Endothelial cell of umbilical vein (primary cell): ENCODE measurements around the gene PPIB. TPM values are rescaled to one million over a fixed set of nuclear protein-coding genes. Genes with fewer than 3 reads are reported as not detected.
A peak's percentile ranks its signal among the peaks of the same experiment; 100 is the strongest.

Experiments used
- BruUV-seq: library from RNA; stranded (reverse); fragments of 400-500 nt; replicated peaks from 2 replicates; lab custom pipeline; 2021; lab: Mats Ljungman, UMichigan
- CTCF ChIA-PET: fragments of 300-600, 350-600 bp; sonication (Branson Sonifier 250); formaldehyde crosslinking; loops from one replicate; lab custom pipeline; 2021; ENCODE audit warnings: antibody characterized with exemption, inconsistent platforms; lab: Charles Lee
- POLR2A ChIA-PET: fragments of 300-600, 350-600 bp; sonication (Branson Sonifier 250); formaldehyde crosslinking; loops from one replicate; lab custom pipeline; 2021; ENCODE audit warnings: antibody characterized with exemption, inconsistent platforms; lab: Charles Lee
- DNase-seq: peaks from one replicate; pipeline ENCODE4 v3.0.0-alpha.2; 2011; ENCODE audit warnings: low read depth, low spot score
- FAIRE-seq: peaks from 2 replicates; lab custom pipeline; 2011; peaks lifted over from hg19 to GRCh38; lab: Jason Lieb, UNC
- H2AFZ ChIP-seq: 2 replicates; pipeline ENCODE4 v1.6.0; 2012; ENCODE audit warnings: low read depth, low read length, control low read depth, inconsistent platforms
- H3K27ac ChIP-seq: 2 replicates; pipeline ENCODE4 v1.5.1; 2011; ENCODE audit warnings: low read depth, mild to moderate bottlenecking, control low read depth, low read length, moderate library complexity; ENCODE audit not compliant: insufficient read depth
- H3K27me3 ChIP-seq, 2 experiments: 2 replicates each; pipeline versions ENCODE4 v1.6.0 to v1.6.1; 2011; ENCODE audit warnings: low read length in 2 of 2, mixed read lengths in 1 of 2; ENCODE audit not compliant: control insufficient read depth in 2 of 2, insufficient read depth in 2 of 2
- H3K36me3 ChIP-seq, 2 experiments: 2 replicates in 1 of 2; 3 replicates in 1 of 2; pipeline ENCODE4 v1.5.1; 2011; ENCODE audit warnings: low read length in 2 of 2, mild to moderate bottlenecking in 1 of 2, moderate library complexity in 1 of 2; ENCODE audit not compliant: control insufficient read depth in 2 of 2, insufficient read depth in 2 of 2; ENCODE audit errors: extremely low read depth in 1 of 2
- H3K4me1 ChIP-seq: 3 replicates; pipeline ENCODE4 v1.5.1; 2011; ENCODE audit warnings: mild to moderate bottlenecking, low read length; ENCODE audit not compliant: control insufficient read depth, insufficient read depth; ENCODE audit errors: extremely low read depth
- H3K4me2 ChIP-seq: 2 replicates; pipeline ENCODE4 v1.6.1; 2011; ENCODE audit warnings: low read length, control low read depth, mixed read lengths; ENCODE audit not compliant: insufficient read depth
- H3K4me3 ChIP-seq, 3 experiments: fragments of 200-600 bp in 1 of 3; sonication (generic), shearing (Covaris generic) in 1 of 3; replicated peaks in 1 of 3; 2 replicates each; pipeline ENCODE4 v1.5.1; 2011 to 2016; ENCODE audit warnings: control low read depth in 3 of 3, low read length in 3 of 3, mild to moderate bottlenecking in 2 of 3, inconsistent platforms in 1 of 3, low read depth in 1 of 3, moderate library complexity in 1 of 3; ENCODE audit not compliant: insufficient read depth in 1 of 3
- H3K79me2 ChIP-seq: 2 replicates; pipeline ENCODE4 v1.6.0; 2012; ENCODE audit warnings: low read length, inconsistent platforms; ENCODE audit not compliant: control insufficient read depth, insufficient read depth
- H3K9ac ChIP-seq: replicated peaks from 2 replicates; pipeline ENCODE3; 2011; ENCODE audit warnings: low read length, control low read depth; ENCODE audit not compliant: insufficient read depth; ENCODE audit errors: extremely low read depth
- H3K9me1 ChIP-seq: replicated peaks from 3 replicates; pipeline ENCODE4 v1.6.0; 2011; ENCODE audit warnings: mild to moderate bottlenecking, low read length; ENCODE audit not compliant: control insufficient read depth, insufficient read depth; ENCODE audit errors: extremely low read depth
- H3K9me3 ChIP-seq: replicated peaks from 2 replicates; pipeline ENCODE4 v1.5.1; 2012; ENCODE audit warnings: low read length, inconsistent platforms; ENCODE audit not compliant: control insufficient read depth, insufficient read depth
- H4K20me1 ChIP-seq: replicated peaks from 2 replicates; pipeline ENCODE3; 2011; ENCODE audit warnings: mild to moderate bottlenecking, low read length; ENCODE audit not compliant: control insufficient read depth, insufficient read depth; ENCODE audit errors: extremely low read depth
- JUN ChIP-seq: IDR thresholded peaks from 2 replicates; pipeline ENCODE4 v1.6.1; 2011; ENCODE audit warnings: borderline replicate concordance, low read depth; ENCODE audit not compliant: insufficient read length, insufficient read depth
- POLR2AphosphoS5 ChIP-seq: IDR thresholded peaks from 2 replicates; pipeline ENCODE4 v1.6.1; 2012; ENCODE audit warnings: low read depth, mild to moderate bottlenecking, control low read depth, low read length, moderate library complexity; ENCODE audit not compliant: insufficient read depth
- dilution Hi-C: fragments of 300-500 bp; cut with MboI; formaldehyde crosslinking; loops from one replicate; pipeline ENCODE4 v1.15.0; 2019; ENCODE audit warnings: low sequenced_read_pairs; ENCODE audit not compliant: extremely low pct_ligation_motif_present
- intact Hi-C: fragments of 100-400 bp; cut with micrococcal nuclease; formaldehyde crosslinking; loops from one replicate; pipeline ENCODE4 v1.10.0; 2022
- polyA plus RNA-seq, 4 experiments: library from polyadenylated mRNA; depleted of rRNA in 3 of 4; stranded (reverse) in 3 of 4; unstranded in 1 of 4; fragments of >200 nt; gene quantifications; 2 replicates each; pipeline versions ENCODE4 v1.2.1 to v1.2.3, GENCODE V29; 2011 to 2012; ENCODE audit warnings: missing spikeins in 1 of 4
- total RNA-seq: library from RNA; stranded (reverse); gene quantifications from 2 replicates; pipeline ENCODE4 v1.2.3, GENCODE V29; 2021

PPIB gene
- total and polyA plus RNA-seq, 2 donors (not counting 3 experiments of a cell fraction or from before 2014, with no cell fraction given): 840 to 1,240 TPM

DNA sequence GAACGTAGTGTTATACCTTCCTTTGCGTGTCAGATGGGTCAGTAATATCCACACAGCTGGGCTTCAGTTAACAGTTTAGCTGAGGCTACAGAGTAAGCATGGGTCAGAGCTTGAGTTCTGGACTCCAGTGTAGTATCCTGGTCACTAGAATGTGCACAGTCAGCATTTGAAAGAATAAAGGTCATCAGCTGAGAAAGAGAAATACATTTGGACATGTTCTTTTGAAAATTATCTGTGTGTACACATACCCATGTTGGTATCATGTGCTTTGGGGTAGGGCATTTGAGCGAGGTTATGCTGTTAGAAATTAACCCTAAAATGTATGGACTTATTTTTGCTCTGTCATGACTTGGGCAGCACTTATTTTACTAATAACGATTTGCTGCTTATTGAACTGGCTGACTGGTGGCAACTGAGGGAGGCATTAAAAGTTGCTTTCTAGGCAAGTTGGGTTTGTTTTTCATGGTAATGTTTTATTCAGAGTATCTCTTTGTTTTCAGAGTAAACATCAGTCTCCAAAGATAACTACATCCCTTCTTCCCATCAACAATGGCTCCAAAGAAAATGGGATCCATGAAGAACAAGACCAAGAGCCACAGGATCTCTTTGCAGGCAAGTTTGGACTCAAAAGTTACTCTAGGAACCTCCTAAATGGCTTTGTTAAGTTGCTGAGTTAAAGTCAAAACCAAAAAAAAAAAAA, 50.6 kb downstream of the PPIB start:
- ChIA-PET CTCF (interaction anchor here (1.6 to 1.9 kb wide), 2 partner anchors 19 to 41 kb away, joined by 4 to 8 read pairs; partner anchors contain the start of gene CIAO2A), POLR2A (no interaction called here)
- Histone ChIP-seq H3K4me3 (no peak overlapping the region), H2AFZ (no peak overlapping the region), H3K9ac (no peak overlapping the region), H3K27ac (no peak overlapping the region), H3K4me1 (peaks cover 15% of the 10 kb centered on the region), H3K9me3 (no peaks in the 10 kb centered on the region), H3K36me3 (peaks cover 9 to 30% of the 10 kb centered on the region in 2 experiments), H3K9me1 (peaks cover 3% of the 10 kb centered on the region), H3K4me2 (no peak overlapping the region), H3K79me2 (peaks cover 41% of the 10 kb centered on the region), H3K27me3 (no peaks in the 10 kb centered on the region), H4K20me1 (peaks cover 2% of the 10 kb centered on the region)
- intact Hi-C loops (no loop called here), dilution Hi-C loops (no loop called here)
- FAIRE-seq (no peak), DNase-seq (no peak)
- no TSS peak for BruUV-seq
- TF ChIP-seq JUN: no peak

DNA sequence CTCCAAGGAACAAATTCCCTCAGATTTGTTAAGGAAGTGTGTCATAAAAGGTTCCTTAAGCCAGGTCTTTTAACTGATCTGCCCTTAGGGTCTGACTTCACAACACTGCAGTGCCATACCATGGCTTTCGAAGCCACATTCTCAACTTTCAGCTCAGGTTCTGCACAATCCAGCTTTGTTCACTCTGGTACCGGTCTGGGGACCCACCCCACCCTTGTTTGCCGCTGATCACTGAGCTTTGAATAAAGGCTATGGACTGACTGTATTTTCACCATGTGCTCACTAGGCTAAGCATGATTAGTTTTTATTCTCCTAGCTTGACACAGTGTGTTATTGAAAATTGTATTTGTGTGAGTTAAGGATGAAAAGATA, 51.2 kb downstream of the PPIB start:
- ChIA-PET POLR2A (no interaction called here), CTCF (interaction anchor here (1.6 to 1.9 kb wide), 2 partner anchors 18 to 42 kb away, joined by 4 to 8 read pairs; partner anchors contain the start of gene CIAO2A)
- FAIRE-seq (peak; percentile 24), DNase-seq (no peak)
- peaks cover 2% of the 10 kb centered on the region for H4K20me1 ChIP-seq
- intact Hi-C loops: no loop called here
- no peaks in the 10 kb centered on the region for H3K9me3 ChIP-seq
- TF ChIP-seq POLR2AphosphoS5: no peak
- no peak overlapping the region for H3K4me3 ChIP-seq
- dilution Hi-C loops: no loop called here
- H3K4me2 ChIP-seq: no peak overlapping the region
- H3K36me3 ChIP-seq: peaks cover 9 to 27% of the 10 kb centered on the region in 2 experiments
- peaks cover 15% of the 10 kb centered on the region for H3K4me1 ChIP-seq
- H3K9me1 ChIP-seq: peaks cover 3% of the 10 kb centered on the region
- H3K27me3 ChIP-seq: no peaks in the 10 kb centered on the region
- no peak overlapping the region for H3K27ac ChIP-seq
- no TSS peak for BruUV-seq
- H3K9ac ChIP-seq: no peak overlapping the region
- peaks cover 47% of the 10 kb centered on the region for H3K79me2 ChIP-seq
- H2AFZ ChIP-seq: no peak overlapping the region
